ENCODE data around the gene PPM1L.
A peak's percentile ranks its signal among the peaks of the same experiment; 100 is the strongest.

Gene PPM1L

DNA sequence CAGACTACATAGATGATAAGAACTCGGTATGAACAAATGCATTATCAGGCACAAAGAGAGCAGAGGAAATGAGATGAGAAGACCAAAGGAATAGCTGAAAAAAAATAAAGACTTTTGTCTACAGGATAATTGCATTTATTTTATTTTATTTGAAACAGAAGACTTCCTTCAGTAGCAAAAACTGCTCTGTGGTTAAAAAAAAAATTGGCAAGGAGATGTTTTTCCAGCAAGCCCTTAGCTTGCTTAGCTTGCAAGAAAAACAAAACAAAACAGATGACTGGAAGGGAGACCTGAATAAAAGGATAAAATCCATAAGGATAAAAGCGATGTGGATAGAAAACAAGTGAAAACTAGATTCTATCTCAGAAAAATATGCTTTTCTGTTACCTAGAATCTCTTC is 9.1 kb upstream of the PPM1L start:
- Histone ChIP-seq H3K27ac (ENCODE audit: low read depth, low read length) (no peak overlapping the region), H3K9ac (ENCODE audit: low read depth, low read length) (no peak overlapping the region), H3K27me3 (ENCODE audit: insufficient read depth, low read length) (peaks cover 4% of the 10 kb centered on the region; the same call in 1 of the 2 replicates), H3K4me1 (ENCODE audit: insufficient read depth, low read length) (no peaks in the 10 kb centered on the region), H3K4me3 (ENCODE audit: low read length) (no peak overlapping the region), H3K9me3 (ENCODE audit: insufficient read depth, low read depth, low read length) (no peaks in the 10 kb centered on the region), H3K36me3 (ENCODE audit: insufficient read depth, low read length) (no peaks in the 10 kb centered on the region)
- 93% methylated on average over 1 of the region's 2 CpGs for WGBS

DNA sequence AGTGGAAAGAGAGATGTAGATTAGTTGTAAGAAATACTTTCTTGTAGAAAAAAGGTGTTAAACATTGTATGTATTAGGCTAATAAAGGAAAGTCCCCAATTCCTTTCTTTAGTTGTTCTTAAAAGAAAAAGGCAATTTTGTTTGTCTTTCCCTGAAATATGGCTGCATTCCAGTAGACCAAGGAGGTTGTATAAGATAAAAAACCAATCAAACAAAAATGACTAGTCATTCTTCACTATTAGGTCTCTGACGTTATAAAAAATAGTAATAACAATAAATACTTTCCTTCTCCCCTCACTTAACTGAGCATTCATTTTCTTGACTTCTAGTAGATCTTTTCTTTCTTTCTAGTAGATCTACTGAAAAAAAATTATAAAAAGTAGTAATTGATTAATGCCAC is 8.6 kb upstream of the PPM1L start:
- H3K4me3 ChIP-seq (ENCODE audit: low read length) = no peak overlapping the region
- no peaks in the 10 kb centered on the region for H3K4me1 ChIP-seq (ENCODE audit: insufficient read depth, low read length)
- H3K27me3 ChIP-seq (ENCODE audit: insufficient read depth, low read length) = peaks cover 9% of the 10 kb centered on the region; the same call in 1 of the 2 replicates
- no peak overlapping the region for H3K9ac ChIP-seq (ENCODE audit: low read depth, low read length)
- H3K9me3 ChIP-seq (ENCODE audit: insufficient read depth, low read depth, low read length) = no peaks in the 10 kb centered on the region
- no peak overlapping the region for H3K27ac ChIP-seq (ENCODE audit: low read depth, low read length)
- WGBS = 100% methylated on average over 1 of the region's 1 CpG
- no peaks in the 10 kb centered on the region for H3K36me3 ChIP-seq (ENCODE audit: insufficient read depth, low read length)

DNA sequence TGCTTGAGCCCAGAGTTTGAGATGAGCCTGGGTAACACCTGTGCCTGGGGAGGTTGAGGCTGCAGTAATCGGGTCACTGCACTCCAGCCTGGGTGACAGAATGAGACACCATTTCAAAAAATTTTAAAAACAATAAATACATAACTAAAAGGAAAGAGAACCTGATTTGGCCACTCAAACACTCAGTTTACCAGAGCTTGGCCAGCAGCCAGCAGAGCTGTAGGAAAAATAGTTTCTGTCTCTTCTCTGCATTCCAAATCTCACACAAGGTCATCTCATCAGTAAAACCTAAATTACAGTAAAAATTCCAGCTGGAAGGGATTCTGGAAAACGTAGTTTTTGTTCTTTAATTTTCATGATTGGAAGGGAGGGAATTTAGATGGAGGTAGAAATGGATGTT is 7.8 kb upstream of the PPM1L start:
- no peak overlapping the region for H3K9ac ChIP-seq (ENCODE audit: low read depth, low read length)
- no peaks in the 10 kb centered on the region for H3K36me3 ChIP-seq (ENCODE audit: insufficient read depth, low read length)
- no peaks in the 10 kb centered on the region for H3K9me3 ChIP-seq (ENCODE audit: insufficient read depth, low read depth, low read length)
- WGBS = 91% methylated on average over 2 of the region's 2 CpGs
- H3K27me3 ChIP-seq (ENCODE audit: insufficient read depth, low read length) = peaks cover 17% of the 10 kb centered on the region
- H3K27ac ChIP-seq (ENCODE audit: low read depth, low read length) = no peak overlapping the region
- no peaks in the 10 kb centered on the region for H3K4me1 ChIP-seq (ENCODE audit: insufficient read depth, low read length)
- no peak overlapping the region for H3K4me3 ChIP-seq (ENCODE audit: low read length)

DNA sequence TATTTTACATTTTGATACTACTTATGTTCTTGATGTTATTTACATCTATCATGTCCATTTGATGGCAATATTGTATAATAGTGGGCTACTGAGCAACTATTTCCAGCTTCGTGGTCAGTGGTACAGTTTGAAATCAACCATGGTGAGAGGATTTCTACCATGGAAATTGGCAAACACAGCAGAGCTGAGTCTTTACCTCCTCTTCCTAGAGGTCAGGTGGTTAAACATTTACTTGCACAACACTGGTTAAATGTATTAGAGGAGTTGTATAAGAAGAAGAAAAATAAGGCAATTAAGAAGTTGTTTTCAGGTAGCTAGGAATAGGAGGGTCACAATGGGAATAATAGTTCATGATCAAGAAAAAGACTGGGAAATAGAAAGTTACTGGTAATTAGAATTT is 7.2 kb upstream of the PPM1L start:
- Histone ChIP-seq H3K27me3 (ENCODE audit: insufficient read depth, low read length) (peaks cover 22% of the 10 kb centered on the region), H3K9ac (ENCODE audit: low read depth, low read length) (no peak overlapping the region), H3K9me3 (ENCODE audit: insufficient read depth, low read depth, low read length) (no peaks in the 10 kb centered on the region), H3K36me3 (ENCODE audit: insufficient read depth, low read length) (no peaks in the 10 kb centered on the region), H3K27ac (ENCODE audit: low read depth, low read length) (no peak overlapping the region), H3K4me3 (ENCODE audit: low read length) (no peak overlapping the region), H3K4me1 (ENCODE audit: insufficient read depth, low read length) (no peaks in the 10 kb centered on the region)
- WGBS = 78% methylated on average over 1 of the region's 1 CpG

DNA sequence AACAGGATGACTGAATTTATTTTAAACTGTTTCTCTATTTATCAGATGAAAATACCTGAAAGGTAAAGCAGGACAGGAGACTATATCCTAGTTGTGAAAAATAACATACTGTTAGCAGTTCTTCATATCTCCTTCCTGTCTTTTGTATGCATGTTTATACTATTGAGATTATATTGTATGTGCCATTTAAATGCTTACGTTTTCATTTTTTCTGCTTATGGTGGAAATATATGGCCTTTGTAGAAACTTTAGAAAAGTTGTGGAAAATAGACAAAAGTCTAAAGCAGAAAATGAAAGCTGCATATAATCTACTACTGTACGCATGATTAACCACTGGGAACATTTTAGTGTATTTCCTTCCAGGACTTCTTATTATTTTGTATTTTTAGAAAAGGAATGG is 2.1 kb upstream of the PPM1L start:
- Histone ChIP-seq H3K9ac (ENCODE audit: low read depth, low read length) (no peak overlapping the region), H3K27ac (ENCODE audit: low read depth, low read length) (no peak overlapping the region), H3K27me3 (ENCODE audit: insufficient read depth, low read length) (peaks cover 55% of the 10 kb centered on the region), H3K36me3 (ENCODE audit: insufficient read depth, low read length) (no peaks in the 10 kb centered on the region), H3K9me3 (ENCODE audit: insufficient read depth, low read depth, low read length) (no peaks in the 10 kb centered on the region), H3K4me3 (ENCODE audit: low read length) (peak overlapping the region; percentile 91), H3K4me1 (ENCODE audit: insufficient read depth, low read length) (peaks cover 16% of the 10 kb centered on the region)
- WGBS = 91% methylated on average over 2 of the region's 2 CpGs

DNA sequence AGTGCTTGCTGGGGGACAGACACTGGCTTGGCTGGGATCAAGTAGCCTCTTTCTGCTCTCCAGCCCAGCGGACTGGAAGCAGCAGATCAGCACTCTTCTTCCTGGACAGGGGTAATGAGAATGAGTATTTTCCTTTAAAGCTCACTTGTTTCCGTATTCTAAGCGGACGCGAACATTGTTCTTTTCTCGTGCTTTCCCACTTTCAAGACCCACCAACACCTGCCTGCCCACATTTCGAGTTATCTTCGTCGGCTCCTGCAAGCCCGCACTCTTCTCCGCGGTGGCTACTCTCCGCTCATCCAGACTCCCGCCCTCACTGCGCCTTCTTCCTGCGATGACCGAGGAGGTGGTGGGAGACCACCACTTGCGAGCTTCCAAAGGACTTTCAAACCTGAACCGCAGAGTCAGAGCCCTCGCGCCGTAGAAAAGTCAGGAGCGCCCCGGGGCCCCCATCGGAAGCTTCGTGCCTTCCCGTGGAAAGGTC is 1.6 kb upstream of the PPM1L start:
- no peaks in the 10 kb centered on the region for H3K36me3 ChIP-seq (ENCODE audit: insufficient read depth, low read length)
- peak overlapping the region; percentile 81; the same call in 1 of the 2 replicates for H3K9ac ChIP-seq (ENCODE audit: low read depth, low read length)
- H3K4me1 ChIP-seq (ENCODE audit: insufficient read depth, low read length) = peaks cover 18% of the 10 kb centered on the region
- peak overlapping the region; percentile 91 for H3K4me3 ChIP-seq (ENCODE audit: low read length)
- H3K27ac ChIP-seq (ENCODE audit: low read depth, low read length) = no peak overlapping the region
- 1% methylated on average over 27 of the region's 27 CpGs for WGBS
- peaks cover 55% of the 10 kb centered on the region for H3K27me3 ChIP-seq (ENCODE audit: insufficient read depth, low read length)
- H3K9me3 ChIP-seq (ENCODE audit: insufficient read depth, low read depth, low read length) = no peaks in the 10 kb centered on the region

DNA sequence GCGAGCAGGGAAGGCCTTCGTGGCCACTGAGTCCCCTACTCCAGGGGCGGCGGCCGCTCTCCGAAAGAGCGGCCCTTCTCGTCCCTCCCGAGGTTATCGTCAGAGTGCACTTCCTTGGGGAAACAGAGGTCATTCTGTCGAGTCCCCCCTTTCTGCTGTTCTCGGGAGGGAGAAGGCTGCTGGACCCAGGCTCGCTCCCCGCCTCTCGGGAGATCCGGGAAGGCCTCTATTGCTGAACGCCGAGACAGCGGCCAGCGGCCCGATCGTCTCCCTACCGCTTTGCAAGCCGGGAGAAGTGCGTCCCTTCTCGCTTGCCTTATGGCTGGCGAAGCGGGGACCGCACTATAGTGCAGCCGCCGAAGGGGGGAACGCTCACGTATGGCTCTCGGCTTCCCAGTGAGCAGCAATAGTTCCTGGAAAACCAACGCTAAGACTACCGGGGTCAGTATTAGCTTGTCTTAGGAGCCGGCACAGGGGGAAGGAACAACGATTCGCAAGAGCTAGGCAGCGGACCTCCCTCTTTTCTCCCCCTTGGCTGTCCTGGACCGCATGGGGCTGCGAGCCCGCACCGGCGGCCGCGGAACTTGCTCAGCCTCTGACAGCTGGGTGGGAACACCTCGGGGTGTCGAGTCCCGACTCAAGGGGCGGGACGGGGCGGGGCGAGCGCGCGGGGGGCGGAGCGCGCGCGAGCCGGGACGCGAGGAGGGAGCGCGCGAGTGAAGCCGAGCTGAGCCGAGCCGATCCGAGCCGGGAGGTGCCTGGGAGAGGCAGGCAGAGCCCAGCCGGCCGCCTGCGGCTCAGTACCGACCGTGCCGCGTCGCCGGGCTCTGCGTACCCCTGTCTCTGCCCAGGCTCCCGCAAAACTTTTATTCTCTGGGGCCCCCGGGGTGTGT is 930 bp upstream of the PPM1L start:
- under 1% methylated on average over 85 of the region's 85 CpGs for WGBS
- Histone ChIP-seq H3K27ac (ENCODE audit: low read depth, low read length) (peak overlapping the region; percentile 50; the same call in 1 of the 2 replicates), H3K9me3 (ENCODE audit: insufficient read depth, low read depth, low read length) (no peaks in the 10 kb centered on the region), H3K27me3 (ENCODE audit: insufficient read depth, low read length) (peaks cover 55% of the 10 kb centered on the region), H3K4me1 (ENCODE audit: insufficient read depth, low read length) (peaks cover 18% of the 10 kb centered on the region), H3K9ac (ENCODE audit: low read depth, low read length) (peak overlapping the region; percentile 83), H3K4me3 (ENCODE audit: low read length) (peak overlapping the region; percentile 91), H3K36me3 (ENCODE audit: insufficient read depth, low read length) (no peaks in the 10 kb centered on the region)

DNA sequence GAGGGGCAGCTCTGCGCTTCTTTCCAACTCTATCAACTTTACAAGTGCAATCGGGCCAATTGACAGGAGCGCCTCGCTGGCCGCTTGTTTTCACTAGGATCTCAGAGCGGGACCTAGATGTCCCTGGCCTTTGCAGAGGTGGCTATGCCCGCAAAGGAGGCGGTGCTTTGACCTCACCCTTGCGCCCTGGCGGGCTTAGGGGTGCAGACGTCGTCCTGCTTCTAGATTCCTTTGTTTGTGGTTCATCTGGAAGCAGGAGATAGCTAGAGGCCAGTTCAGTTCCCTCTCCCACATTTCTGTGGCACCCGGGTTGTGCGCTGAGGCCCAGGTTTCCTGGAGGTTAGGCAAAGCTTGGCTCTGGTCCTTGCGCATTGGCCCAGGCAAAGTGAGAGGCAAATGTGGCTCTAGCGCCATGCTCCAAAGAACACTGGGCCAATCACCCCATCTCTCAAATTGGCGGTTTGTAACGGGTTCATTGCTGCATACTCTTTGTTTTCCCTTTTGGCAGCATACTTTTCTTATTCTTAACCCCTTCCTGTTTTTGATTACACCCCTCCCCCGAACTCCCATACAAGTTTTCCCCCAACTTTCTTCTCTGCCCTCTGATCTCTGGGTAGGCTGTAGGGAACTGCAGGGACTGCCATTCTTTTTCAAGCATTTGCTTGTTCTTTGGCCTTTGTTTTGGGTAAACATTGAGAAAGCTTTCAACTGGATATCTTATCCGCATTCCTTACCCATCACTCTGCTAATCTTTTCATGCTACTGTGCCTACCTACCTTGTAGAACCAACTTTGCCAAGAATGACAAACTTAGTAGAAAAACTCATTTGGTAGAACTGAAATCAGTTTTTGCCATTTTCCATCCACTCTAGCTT is 1.4 kb downstream of the PPM1L start:
- Histone ChIP-seq H3K36me3 (ENCODE audit: insufficient read depth, low read length) (no peaks in the 10 kb centered on the region), H3K4me1 (ENCODE audit: insufficient read depth, low read length) (peaks cover 18% of the 10 kb centered on the region), H3K27me3 (ENCODE audit: insufficient read depth, low read length) (peaks cover 45% of the 10 kb centered on the region), H3K9ac (ENCODE audit: low read depth, low read length) (peak overlapping the region; percentile 43; the same call in 1 of the 2 replicates), H3K9me3 (ENCODE audit: insufficient read depth, low read depth, low read length) (no peaks in the 10 kb centered on the region), H3K4me3 (ENCODE audit: low read length) (peak overlapping the region; percentile 91), H3K27ac (ENCODE audit: low read depth, low read length) (no peak overlapping the region)
- WGBS = 14% methylated on average over 20 of the region's 20 CpGs

DNA sequence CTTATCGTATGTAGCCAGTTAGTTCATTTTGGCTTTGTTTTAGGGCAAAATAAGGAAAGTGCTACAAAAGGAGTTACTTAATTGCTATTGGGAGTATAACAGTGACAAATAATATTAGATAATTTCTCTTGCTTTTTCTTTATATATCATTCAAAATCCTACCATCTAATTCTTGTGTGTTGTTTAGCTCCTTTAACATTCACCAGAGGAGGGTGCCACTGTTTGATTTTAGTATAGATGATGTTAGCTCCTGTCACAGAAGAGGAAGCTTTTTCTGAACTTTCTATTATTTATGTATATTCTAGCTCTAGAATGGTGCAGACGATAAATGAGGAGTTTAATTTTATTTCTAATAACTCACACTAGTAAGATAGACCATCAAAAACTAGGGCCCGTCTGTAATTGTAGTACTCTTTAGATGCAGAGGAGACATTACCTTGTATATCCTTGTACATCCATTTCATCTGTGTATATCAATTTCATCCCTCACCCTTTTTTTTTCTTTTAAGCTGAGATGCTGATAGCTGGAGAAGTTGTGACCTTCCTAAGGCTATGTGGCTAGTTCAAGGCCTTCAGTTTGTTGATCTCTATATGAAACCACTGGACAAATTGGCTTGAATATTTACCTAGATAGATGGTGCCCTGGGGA is 3.0 kb downstream of the PPM1L start:
- peaks cover 30% of the 10 kb centered on the region for H3K27me3 ChIP-seq (ENCODE audit: insufficient read depth, low read length)
- H3K4me1 ChIP-seq (ENCODE audit: insufficient read depth, low read length) = peaks cover 18% of the 10 kb centered on the region
- no peaks in the 10 kb centered on the region for H3K36me3 ChIP-seq (ENCODE audit: insufficient read depth, low read length)
- H3K9me3 ChIP-seq (ENCODE audit: insufficient read depth, low read depth, low read length) = no peaks in the 10 kb centered on the region
- WGBS = 88% methylated on average over 1 of the region's 3 CpGs
- H3K27ac ChIP-seq (ENCODE audit: low read depth, low read length) = no peak overlapping the region
- no peak overlapping the region for H3K9ac ChIP-seq (ENCODE audit: low read depth, low read length)
- no peak overlapping the region for H3K4me3 ChIP-seq (ENCODE audit: low read length)

DNA sequence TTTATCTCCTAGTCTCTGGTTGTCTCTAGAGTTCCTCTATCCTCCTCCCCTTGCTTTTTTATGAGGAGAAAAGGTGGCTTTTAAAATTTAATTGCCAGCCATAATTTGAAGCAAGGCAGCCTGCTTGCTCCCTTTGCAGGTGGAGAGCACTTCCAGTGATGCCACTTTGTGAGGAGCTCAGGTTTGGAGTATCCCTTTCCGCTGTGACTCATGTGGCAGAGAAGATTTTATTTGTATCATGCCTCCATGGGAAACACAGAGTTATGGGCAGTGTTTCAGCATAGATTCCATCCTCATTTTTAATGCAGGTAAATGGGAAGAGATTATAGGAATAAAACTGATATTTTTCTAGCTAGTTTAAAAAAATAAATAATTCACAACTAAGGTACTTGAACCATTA is 7.0 kb downstream of the PPM1L start:
- peaks cover 11% of the 10 kb centered on the region for H3K4me1 ChIP-seq (ENCODE audit: insufficient read depth, low read length)
- WGBS = 96% methylated on average over 1 of the region's 1 CpG

More for the DNA sequence above, 7.0 kb downstream of the PPM1L start:
- H3K4me3 ChIP-seq (ENCODE audit: low read length) = no peak overlapping the region
- no peaks in the 10 kb centered on the region for H3K36me3 ChIP-seq (ENCODE audit: insufficient read depth, low read length)
- peaks cover under 1% of the 10 kb centered on the region; the same call in 1 of the 2 replicates for H3K27me3 ChIP-seq (ENCODE audit: insufficient read depth, low read length)
- H3K9ac ChIP-seq (ENCODE audit: low read depth, low read length) = no peak overlapping the region
- no peaks in the 10 kb centered on the region for H3K9me3 ChIP-seq (ENCODE audit: insufficient read depth, low read depth, low read length)
- H3K27ac ChIP-seq (ENCODE audit: low read depth, low read length) = no peak overlapping the region

Data from HUES64 (cell line).